BJ (cell line): ENCODE results near the gene RAD51C. TPM values are rescaled to one million over a fixed set of nuclear protein-coding genes. Genes with fewer than 3 reads are reported as not detected.

Experiments used
- CTCF ChIA-PET: fragments of 350-600 bp; formaldehyde crosslinking; extraction: SDS; loops from one replicate; lab custom pipeline; 2021; ENCODE audit warnings: antibody characterized with exemption, inconsistent platforms; lab: Yijun Ruan, JAX
- POLR2A ChIA-PET: fragments of 300-600 bp; sonication (Branson Sonifier 250); formaldehyde crosslinking; extraction: SDS; loops from one replicate; lab custom pipeline; 2021; ENCODE audit warnings: antibody characterized with exemption; lab: Charles Lee
- DNase-seq: peaks from one replicate; pipeline ENCODE4 v3.0.0-alpha.2; 2011; ENCODE audit warnings: low read depth
- H3K27me3 ChIP-seq: 2 replicates; pipeline ENCODE4 v1.6.0; 2011; ENCODE audit warnings: low read length; ENCODE audit not compliant: control insufficient read depth, insufficient read depth
- H3K36me3 ChIP-seq: 2 replicates; pipeline ENCODE4 v1.5.1; 2011; ENCODE audit warnings: low read length; ENCODE audit not compliant: control insufficient read depth, insufficient read depth
- H3K4me3 ChIP-seq: 2 replicates; pipeline ENCODE4 v1.5.1; 2011; ENCODE audit warnings: low read depth, mild to moderate bottlenecking, control low read depth, low read length
- polyA plus RNA-seq: library from polyadenylated mRNA; depleted of rRNA; stranded (reverse); fragments of >200 nt; gene quantifications from 2 replicates; pipeline ENCODE4 v1.2.3, GENCODE V29; 2011
- TF ChIP-seq, protein P1 (sequence below): IDR thresholded peaks from 2 replicates; pipeline ENCODE4 v1.5.1; 2011; ENCODE audit warnings: low read depth, mild to moderate bottlenecking, control low read depth, inconsistent platforms, low read length, moderate library complexity; ENCODE audit not compliant: insufficient read depth

RAD51C gene
- polyA plus RNA-seq, 1 experiment, result 15.0 TPM

DNA sequence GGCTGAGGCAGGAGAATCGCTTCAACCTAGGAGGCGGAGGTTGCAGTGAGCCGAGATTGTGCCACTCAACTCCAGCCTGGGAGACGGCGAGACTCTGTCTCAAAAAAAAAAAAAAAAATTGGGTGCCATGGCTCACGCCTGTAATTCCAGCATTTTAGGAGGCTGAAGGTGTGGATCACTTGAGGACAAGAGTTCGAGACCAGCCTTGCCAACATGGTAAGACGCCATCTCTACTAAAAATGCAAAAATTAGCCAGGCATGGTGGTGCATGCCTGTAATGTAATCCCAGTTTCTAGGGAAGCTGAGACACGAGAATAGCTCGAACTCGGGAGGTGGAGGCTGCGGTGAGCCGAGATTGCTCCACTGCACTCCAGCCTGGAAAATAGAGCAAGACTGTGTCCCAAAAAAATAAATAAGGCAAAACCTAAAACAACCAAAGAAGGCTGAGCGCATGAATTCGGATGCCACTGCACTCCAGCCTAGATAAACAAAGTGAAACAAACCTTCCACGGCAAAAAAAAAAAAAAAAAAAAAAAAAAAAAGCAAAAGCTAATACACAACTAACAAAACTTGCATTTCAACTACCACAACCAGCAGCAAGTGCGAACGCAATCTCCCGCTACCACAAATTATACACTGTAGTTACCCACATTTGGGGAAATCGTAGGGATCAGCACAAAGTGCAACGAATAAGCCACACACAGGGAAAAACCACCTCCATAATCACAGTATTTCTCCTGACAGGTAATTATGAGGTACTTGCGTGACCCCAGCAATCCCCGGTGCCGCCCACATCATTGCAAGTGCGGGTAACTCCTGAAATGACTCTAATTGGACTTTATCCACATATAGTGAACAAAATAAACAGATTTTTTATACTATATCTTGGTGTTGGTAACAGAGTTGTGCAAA, 26.2 kb upstream of the RAD51C start:
- DNase-seq, result no peak
- ChIA-PET POLR2A (no interaction called here), CTCF (interaction anchor here (0.6 kb wide), 1 partner anchor 50 kb away, joined by 4 read pairs; no protein-coding TSS in a partner anchor)
- no peaks in the 10 kb centered on the region for H3K36me3 ChIP-seq
- TF ChIP-seq, protein P1, sequence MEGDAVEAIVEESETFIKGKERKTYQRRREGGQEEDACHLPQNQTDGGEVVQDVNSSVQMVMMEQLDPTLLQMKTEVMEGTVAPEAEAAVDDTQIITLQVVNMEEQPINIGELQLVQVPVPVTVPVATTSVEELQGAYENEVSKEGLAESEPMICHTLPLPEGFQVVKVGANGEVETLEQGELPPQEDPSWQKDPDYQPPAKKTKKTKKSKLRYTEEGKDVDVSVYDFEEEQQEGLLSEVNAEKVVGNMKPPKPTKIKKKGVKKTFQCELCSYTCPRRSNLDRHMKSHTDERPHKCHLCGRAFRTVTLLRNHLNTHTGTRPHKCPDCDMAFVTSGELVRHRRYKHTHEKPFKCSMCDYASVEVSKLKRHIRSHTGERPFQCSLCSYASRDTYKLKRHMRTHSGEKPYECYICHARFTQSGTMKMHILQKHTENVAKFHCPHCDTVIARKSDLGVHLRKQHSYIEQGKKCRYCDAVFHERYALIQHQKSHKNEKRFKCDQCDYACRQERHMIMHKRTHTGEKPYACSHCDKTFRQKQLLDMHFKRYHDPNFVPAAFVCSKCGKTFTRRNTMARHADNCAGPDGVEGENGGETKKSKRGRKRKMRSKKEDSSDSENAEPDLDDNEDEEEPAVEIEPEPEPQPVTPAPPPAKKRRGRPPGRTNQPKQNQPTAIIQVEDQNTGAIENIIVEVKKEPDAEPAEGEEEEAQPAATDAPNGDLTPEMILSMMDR, result no peak
- 0 out of 2 replicates have a peak, but pooled peaks cover 1% of the 10 kb centered on the region for H3K27me3 ChIP-seq
- no peak overlapping the region for H3K4me3 ChIP-seq

DNA sequence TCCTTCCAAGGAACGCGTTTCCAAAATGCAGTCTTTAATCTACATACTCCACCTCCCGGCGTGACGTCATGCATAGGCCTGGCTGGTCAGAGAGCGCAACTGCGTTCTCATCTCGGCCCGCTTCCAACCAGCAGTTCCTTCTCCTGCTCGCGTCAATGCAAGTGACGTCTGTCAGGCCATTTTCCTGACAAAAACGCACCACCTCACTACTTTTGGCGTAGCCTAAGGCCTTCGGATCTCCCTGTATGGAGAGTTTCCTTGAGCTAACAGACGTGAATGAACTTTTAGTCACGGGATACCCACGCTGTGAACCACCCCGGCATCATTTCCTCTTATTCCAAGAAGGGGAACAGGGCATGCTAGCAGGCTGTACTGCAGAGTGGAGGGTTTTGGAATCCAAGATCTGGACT, 25.5 kb upstream of the RAD51C start:
- ChIA-PET CTCF (no interaction called here), POLR2A (no interaction called here)
- Histone ChIP-seq H3K4me3 (no peak overlapping the region), H3K36me3 (no peaks in the 10 kb centered on the region), H3K27me3 (0 out of 2 replicates have a peak, but pooled peaks cover 1% of the 10 kb centered on the region)
- DNase-seq, result no peak
- TF ChIP-seq, protein P1, result no peak

DNA sequence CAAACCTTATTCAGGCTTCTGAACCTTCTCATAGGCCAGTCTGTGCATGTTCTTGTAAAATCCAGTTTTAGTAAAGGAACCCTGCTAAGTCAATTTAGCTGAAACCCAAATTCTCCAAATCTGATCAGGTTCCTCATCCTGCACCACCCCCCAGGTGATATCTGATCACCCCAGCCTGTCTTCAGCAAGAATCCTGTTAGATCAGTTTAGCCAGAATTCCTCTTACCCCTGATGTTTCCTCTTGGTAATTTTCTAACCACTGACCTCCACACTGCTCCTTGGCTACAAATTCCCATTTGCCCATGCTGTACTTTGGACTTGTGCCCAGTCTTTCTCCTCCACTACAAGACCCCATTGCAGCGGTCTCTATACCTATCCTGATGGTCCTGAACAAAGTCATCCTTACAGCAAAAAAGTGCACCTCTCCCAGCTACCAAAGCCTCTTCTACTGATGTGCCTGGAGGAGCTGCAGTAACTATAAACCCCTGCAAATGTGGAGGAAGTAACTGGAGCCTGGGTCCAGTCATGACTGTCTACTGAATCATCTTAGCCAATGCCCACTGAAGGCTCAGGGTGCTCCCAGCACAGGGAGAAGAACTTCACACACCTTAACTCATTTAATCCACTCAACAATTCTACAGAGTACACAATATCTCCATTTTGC, 24.3 kb upstream of the RAD51C start:
- ChIA-PET POLR2A (no interaction called here), CTCF (interaction anchor here (1.0 kb wide), 1 partner anchor 21 kb away, joined by 3 read pairs; no protein-coding TSS in a partner anchor)
- Histone ChIP-seq H3K36me3 (no peaks in the 10 kb centered on the region), H3K4me3 (no peak overlapping the region), H3K27me3 (0 out of 2 replicates have a peak, but pooled peaks cover 1% of the 10 kb centered on the region)
- TF ChIP-seq, protein P1, result no peak
- DNase-seq, result no peak

DNA sequence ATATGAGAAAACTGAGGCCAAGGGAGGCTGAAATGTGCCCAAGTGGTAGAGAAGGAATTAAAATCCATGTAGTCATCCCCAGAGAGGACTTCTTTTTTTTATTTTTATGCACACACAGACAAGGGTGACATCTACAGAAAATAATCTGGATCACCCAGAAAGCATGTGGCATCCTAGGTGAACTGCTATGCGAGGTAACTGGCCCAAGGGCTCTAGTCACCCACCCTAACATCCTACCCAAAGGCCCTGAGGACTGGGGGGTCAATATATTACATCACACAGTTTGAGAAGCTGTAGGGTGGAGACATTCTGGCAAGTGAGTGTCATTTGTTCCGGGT, 23.8 kb upstream of the RAD51C start:
- no peaks in the 10 kb centered on the region for H3K36me3 ChIP-seq
- ChIA-PET POLR2A (no interaction called here), CTCF (no interaction called here)
- DNase-seq, result no peak
- TF ChIP-seq, protein P1, result no peak
- H3K27me3 ChIP-seq, result 0 out of 2 replicates have a peak, but pooled peaks cover 1% of the 10 kb centered on the region
- H3K4me3 ChIP-seq, result no peak overlapping the region

DNA sequence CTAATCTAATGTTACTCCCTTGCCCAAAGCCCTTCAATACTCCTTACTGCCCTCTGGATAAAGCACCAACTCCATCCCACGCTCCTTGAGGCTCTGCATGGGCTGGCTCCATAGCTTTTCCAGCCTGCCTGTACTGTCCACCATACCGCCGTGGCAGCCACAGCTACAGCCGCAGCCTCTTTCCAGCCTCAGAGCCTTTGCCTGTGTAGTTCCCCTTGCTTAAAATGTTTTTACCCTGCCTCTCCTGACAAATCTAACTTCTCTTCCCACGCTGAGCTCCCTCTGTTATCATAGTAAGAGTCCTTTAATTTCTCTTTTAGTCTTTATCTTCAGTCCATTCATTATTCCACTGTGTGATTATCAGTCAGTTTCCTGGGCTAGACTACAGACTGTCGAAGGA, 22.5 kb upstream of the RAD51C start:
- Histone ChIP-seq H3K27me3 (0 out of 2 replicates have a peak, but pooled peaks cover 1% of the 10 kb centered on the region), H3K4me3 (no peak overlapping the region), H3K36me3 (no peaks in the 10 kb centered on the region)
- ChIA-PET CTCF (no interaction called here), POLR2A (no interaction called here)
- no peak for DNase-seq
- TF ChIP-seq, protein P1, result no peak
